ENCODE data around the gene TMEM119. TPM values are rescaled to one million over a fixed set of nuclear protein-coding genes. Genes with fewer than 3 reads are reported as not detected.

The TMEM119 gene
- total and polyA plus RNA-seq, 2 of the 13 experiments (the other 11 are each of a cell fraction or from before 2014, with no cell fraction given), result not detected

DNA sequence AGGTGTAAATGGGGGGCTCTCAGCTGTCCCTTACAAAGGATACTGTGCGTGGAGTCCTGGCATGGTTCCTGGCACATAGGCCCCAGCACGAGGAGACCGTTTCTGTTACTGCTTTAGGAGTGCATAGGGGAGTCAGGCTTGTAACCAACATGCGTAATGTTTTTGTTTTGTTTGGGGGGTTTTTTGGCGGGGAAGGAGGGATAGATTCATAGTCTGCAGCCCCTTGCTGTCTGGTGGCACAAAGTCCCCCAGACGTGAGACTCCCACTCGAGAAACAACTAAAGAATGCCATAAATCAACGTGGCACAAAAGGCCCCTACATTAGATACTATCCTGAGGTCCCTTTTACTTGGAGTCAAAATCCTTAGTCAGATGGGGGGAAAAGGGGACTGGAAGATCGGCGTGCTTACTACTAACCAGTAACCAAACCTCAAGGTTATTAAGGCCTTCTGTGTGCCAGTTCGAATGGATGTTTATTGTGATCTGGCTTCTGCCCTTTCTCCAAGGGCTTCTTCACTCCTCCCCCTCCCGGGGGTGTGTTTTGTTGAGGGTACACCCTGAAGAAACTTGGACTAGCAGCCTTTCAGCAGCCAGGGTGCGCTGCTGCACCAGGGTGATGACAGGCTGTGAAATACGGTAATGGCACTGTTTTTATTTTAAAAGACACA, 34.6 kb downstream of the TMEM119 start (continued):
- TF ChIP-seq, protein P1, sequence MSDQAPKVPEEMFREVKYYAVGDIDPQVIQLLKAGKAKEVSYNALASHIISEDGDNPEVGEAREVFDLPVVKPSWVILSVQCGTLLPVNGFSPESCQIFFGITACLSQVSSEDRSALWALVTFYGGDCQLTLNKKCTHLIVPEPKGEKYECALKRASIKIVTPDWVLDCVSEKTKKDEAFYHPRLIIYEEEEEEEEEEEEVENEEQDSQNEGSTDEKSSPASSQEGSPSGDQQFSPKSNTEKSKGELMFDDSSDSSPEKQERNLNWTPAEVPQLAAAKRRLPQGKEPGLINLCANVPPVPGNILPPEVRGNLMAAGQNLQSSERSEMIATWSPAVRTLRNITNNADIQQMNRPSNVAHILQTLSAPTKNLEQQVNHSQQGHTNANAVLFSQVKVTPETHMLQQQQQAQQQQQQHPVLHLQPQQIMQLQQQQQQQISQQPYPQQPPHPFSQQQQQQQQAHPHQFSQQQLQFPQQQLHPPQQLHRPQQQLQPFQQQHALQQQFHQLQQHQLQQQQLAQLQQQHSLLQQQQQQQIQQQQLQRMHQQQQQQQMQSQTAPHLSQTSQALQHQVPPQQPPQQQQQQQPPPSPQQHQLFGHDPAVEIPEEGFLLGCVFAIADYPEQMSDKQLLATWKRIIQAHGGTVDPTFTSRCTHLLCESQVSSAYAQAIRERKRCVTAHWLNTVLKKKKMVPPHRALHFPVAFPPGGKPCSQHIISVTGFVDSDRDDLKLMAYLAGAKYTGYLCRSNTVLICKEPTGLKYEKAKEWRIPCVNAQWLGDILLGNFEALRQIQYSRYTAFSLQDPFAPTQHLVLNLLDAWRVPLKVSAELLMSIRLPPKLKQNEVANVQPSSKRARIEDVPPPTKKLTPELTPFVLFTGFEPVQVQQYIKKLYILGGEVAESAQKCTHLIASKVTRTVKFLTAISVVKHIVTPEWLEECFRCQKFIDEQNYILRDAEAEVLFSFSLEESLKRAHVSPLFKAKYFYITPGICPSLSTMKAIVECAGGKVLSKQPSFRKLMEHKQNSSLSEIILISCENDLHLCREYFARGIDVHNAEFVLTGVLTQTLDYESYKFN (CRISPR knock-in tag; conservative IDR thresholded peaks at IDR 0.05), result no peak; the same call in 1 of the 2 replicates
- TF ChIP-seq ZNF382 (CRISPR knock-in tag; IDR thresholded peaks at IDR 0.05; ENCODE audit: borderline replicate concordance) (no peak), GZF1 (CRISPR knock-in tag; IDR thresholded peaks at IDR 0.05) (peak; percentile 99), ZNF331 (CRISPR knock-in tag; IDR thresholded peaks at IDR 0.05) (0 out of 2 replicates have a peak, but pooled peaks have one; percentile 27), FOSL1 (CRISPR knock-in tag; IDR thresholded peaks at IDR 0.05; ENCODE audit: borderline replicate concordance) (no peak), ZNF205 (CRISPR knock-in tag; IDR thresholded peaks at IDR 0.05) (no peak), ELF3 (CRISPR knock-in tag; IDR thresholded peaks at IDR 0.05) (no peak), MXI1 (IDR thresholded peaks at IDR 0.05; ENCODE audit: borderline replicate concordance, low read depth, low read length) (peak; percentile 37; the same call in 1 of the 3 replicates), GLI4 (CRISPR knock-in tag; IDR thresholded peaks at IDR 0.05; ENCODE audit: borderline replicate concordance) (no peak), HOXA7 (CRISPR knock-in tag; IDR thresholded peaks at IDR 0.05) (no peak), GTF3A (CRISPR knock-in tag; conservative IDR thresholded peaks at IDR 0.05) (no peak), ZFAT (CRISPR knock-in tag; conservative IDR thresholded peaks at IDR 0.05) (no peak), SMYD3 (CRISPR knock-in tag; IDR thresholded peaks at IDR 0.05) (no peak), HNRNPLL (IDR thresholded peaks at IDR 0.05; ENCODE audit: low read depth, low read length, poor library complexity, severe bottlenecking) (no peak), ZBTB1 (CRISPR knock-in tag; IDR thresholded peaks at IDR 0.05; ENCODE audit: borderline replicate concordance) (no peak)
- TF ChIP-seq, protein P2, sequence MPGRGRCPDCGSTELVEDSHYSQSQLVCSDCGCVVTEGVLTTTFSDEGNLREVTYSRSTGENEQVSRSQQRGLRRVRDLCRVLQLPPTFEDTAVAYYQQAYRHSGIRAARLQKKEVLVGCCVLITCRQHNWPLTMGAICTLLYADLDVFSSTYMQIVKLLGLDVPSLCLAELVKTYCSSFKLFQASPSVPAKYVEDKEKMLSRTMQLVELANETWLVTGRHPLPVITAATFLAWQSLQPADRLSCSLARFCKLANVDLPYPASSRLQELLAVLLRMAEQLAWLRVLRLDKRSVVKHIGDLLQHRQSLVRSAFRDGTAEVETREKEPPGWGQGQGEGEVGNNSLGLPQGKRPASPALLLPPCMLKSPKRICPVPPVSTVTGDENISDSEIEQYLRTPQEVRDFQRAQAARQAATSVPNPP (CRISPR knock-in tag; IDR thresholded peaks at IDR 0.05), result no peak
- TF ChIP-seq, protein P3, sequence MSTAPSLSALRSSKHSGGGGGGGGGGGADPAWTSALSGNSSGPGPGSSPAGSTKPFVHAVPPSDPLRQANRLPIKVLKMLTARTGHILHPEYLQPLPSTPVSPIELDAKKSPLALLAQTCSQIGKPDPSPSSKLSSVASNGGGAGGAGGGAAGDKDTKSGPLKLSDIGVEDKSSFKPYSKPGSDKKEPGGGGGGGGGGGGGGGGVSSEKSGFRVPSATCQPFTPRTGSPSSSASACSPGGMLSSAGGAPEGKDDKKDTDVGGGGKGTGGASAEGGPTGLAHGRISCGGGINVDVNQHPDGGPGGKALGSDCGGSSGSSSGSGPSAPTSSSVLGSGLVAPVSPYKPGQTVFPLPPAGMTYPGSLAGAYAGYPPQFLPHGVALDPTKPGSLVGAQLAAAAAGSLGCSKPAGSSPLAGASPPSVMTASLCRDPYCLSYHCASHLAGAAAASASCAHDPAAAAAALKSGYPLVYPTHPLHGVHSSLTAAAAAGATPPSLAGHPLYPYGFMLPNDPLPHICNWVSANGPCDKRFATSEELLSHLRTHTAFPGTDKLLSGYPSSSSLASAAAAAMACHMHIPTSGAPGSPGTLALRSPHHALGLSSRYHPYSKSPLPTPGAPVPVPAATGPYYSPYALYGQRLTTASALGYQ (CRISPR knock-in tag; IDR thresholded peaks at IDR 0.05), result no peak
- TF ChIP-seq, protein P4, sequence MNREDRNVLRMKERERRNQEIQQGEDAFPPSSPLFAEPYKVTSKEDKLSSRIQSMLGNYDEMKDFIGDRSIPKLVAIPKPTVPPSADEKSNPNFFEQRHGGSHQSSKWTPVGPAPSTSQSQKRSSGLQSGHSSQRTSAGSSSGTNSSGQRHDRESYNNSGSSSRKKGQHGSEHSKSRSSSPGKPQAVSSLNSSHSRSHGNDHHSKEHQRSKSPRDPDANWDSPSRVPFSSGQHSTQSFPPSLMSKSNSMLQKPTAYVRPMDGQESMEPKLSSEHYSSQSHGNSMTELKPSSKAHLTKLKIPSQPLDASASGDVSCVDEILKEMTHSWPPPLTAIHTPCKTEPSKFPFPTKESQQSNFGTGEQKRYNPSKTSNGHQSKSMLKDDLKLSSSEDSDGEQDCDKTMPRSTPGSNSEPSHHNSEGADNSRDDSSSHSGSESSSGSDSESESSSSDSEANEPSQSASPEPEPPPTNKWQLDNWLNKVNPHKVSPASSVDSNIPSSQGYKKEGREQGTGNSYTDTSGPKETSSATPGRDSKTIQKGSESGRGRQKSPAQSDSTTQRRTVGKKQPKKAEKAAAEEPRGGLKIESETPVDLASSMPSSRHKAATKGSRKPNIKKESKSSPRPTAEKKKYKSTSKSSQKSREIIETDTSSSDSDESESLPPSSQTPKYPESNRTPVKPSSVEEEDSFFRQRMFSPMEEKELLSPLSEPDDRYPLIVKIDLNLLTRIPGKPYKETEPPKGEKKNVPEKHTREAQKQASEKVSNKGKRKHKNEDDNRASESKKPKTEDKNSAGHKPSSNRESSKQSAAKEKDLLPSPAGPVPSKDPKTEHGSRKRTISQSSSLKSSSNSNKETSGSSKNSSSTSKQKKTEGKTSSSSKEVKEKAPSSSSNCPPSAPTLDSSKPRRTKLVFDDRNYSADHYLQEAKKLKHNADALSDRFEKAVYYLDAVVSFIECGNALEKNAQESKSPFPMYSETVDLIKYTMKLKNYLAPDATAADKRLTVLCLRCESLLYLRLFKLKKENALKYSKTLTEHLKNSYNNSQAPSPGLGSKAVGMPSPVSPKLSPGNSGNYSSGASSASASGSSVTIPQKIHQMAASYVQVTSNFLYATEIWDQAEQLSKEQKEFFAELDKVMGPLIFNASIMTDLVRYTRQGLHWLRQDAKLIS (CRISPR knock-in tag; IDR thresholded peaks at IDR 0.05), result no peak
- TF ChIP-seq, protein P5, sequence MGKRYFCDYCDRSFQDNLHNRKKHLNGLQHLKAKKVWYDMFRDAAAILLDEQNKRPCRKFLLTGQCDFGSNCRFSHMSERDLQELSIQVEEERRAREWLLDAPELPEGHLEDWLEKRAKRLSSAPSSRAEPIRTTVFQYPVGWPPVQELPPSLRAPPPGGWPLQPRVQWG (CRISPR knock-in tag; IDR thresholded peaks at IDR 0.05; ENCODE audit: borderline replicate concordance, low read depth), result no peak
